ENCODE data around the gene PLD2.
"Not testable (repeated sequence)": the region's sequence is repeated elsewhere in the genome, so short reads cannot be mapped to it uniquely, and the experiment has no call there.

Gene PLD2

GRCh38 chr17:4859816-4860625 lies 53.1 kb downstream of the PLD2 start:
- no peak for DNase-seq

- no peak for DNase-seq
Observed at GRCh38 chr17:4860651-4861050, 53.7 kb downstream of the PLD2 start.

- DNase-seq = no peak
Observed at GRCh38 chr17:4861052-4861451, 54.1 kb downstream of the PLD2 start.

GRCh38 chr17:4862720-4863119 lies 55.8 kb downstream of the PLD2 start:
- no peak for DNase-seq

GRCh38 chr17:4863321-4863720 lies 56.4 kb downstream of the PLD2 start:
- no peak for DNase-seq

- not testable (repeated sequence) for DNase-seq
Observed at GRCh38 chr17:4867535-4867934, 60.6 kb downstream of the PLD2 start.

- not testable (repeated sequence) for DNase-seq
Observed at GRCh38 chr17:4869058-4869998, 62.4 kb downstream of the PLD2 start.

- DNase-seq = no peak
Observed at GRCh38 chr17:4870855-4871254, 63.9 kb downstream of the PLD2 start.

- no peak for DNase-seq
Observed at GRCh38 chr17:4872786-4873185, 65.8 kb downstream of the PLD2 start.
